GM21825 (cell line): ENCODE measurements around the gene CLEC4F.

Source experiments
- ATAC-seq: cut with Tn5 transposase; IDR thresholded peaks from one replicate; pipeline ENCODE4 v1.9.1; 2021; ENCODE audit warnings: mild to moderate bottlenecking, moderate library complexity; ENCODE audit not compliant: unreplicated experiment

Gene CLEC4F

GRCh38 chr2:70789304-70790135 lies 30.9 kb downstream of the CLEC4F start:
- no peak for ATAC-seq

DNA sequence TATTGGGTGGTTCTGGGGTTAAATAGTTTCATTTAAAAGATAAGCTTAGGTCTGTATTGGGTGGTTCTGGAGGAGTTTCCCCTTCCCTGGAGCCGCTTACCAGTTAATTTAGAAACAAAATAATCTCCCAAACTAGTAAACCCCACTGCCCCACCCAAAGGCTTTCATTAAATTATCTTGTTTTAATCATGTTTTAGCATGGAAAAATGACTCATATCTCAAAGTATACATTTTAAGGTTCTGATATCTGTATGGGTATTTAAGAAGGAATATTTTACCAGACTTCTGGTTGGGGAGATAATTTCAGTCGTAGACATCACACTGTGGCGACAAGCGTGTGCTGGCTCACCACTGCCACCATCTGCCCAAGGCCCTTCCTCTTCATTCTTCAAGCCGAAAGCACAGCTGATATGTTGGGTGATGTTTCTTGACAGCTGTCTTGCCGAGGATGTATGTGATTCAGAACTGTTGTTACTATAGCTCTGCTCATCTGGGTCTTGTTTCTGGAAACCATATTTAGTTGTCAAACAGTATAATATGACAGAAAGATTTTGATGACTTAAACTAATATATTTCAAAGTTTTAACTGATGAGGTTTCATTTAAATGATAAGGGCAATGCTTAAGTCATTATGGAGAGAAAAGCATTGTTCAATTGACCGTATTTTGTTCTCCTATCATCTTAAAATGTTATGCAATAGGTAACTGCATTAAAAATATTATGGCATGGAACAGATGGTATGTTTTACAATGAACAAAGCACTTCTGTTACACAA lies 35.1 kb downstream of the CLEC4F start:
- no peak for ATAC-seq

DNA sequence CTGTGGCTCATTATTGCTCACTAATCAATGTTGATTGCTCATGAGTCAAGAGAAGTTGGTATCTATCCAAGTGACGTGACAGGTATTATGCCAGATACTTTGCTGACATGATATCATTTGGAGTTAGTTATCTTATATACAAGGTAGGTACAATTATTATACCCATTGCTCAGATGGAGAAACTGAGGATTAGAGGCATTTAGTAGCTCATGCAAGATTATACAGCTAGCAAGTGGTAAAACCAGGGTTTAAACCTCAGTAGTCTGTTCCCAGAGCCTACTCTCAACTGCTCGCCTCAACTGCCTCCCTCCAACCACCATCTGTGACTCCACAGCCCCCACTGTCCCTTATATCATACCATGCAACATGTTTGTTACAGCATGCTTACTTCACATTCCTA lies 36.1 kb downstream of the CLEC4F start:
- no peak for ATAC-seq

DNA sequence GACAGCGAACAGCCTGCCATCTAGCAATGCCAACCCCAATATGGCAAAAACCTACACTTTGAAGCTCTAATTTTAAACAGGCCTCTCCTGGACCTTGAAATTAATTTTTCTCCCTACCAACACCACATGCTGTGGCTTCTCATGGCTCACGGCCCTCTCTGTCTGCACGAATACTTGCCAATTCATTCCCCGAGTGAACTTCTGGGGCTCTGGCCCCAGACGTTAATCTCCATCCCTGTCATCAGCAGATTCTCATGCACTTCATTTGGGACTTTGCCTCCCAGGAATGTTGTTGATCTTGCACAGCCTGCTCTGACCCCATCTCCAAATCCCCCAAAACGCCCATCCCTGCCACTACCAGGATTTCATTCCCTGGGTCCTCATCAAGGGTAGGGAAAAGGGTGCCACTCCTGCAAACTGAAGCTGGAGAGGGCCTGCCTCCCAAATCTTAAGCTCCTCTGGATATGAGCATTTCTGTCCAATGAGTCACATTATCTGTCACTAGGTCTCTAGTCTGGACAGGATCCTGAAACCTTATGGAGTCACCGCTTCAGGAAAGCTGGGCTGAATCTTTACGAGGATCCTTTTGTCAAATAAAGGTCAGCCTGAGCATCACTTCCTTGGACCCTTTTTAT lies 40.4 kb downstream of the CLEC4F start:
- no peak for ATAC-seq

GRCh38 chr2:70779491-70779890 lies 40.9 kb downstream of the CLEC4F start:
- ATAC-seq, result no peak

DNA sequence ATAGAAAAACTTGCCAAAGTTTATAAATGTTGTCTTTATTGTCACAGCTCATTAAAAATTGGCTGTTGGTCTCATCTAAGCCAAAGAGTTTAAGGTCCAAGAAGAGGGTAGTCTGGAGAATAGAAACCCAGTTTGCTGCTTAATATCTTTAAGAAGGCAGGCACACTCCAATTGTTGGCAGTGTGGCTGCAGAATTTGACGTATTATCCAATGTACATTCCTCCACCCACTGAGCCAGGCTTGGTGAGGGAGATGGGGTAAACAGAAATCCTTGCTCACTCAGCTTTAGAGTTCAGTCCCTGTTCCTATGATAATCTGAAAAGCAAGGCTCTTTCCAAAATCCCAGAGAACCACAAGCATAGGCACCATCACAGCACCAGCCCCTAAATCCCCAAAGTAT lies 41.7 kb downstream of the CLEC4F start:
- ATAC-seq, result no peak

GRCh38 chr2:70777450-70777849 lies 42.9 kb downstream of the CLEC4F start:
- no peak for ATAC-seq

GRCh38 chr2:70776266-70776665 lies 44.1 kb downstream of the CLEC4F start:
- no peak for ATAC-seq

DNA sequence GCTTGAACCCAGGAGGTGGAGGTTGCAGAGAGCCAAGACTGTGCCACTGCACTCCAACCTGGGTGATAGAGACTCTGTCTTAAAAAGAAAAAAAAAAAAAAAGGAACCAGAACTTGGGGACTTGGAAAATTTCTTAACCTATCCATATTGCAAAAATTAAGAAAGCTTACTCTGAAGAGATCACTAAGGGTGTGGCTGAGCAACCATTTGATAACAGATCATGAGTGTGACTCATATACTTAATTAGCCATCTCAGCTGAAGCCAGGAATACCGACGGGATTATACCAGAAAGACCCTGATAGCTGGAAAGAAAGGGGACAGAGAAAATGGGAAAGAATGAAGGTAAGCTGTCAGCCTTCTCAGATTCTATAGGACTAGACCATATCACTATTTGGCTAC lies 45.3 kb downstream of the CLEC4F start:
- no peak for ATAC-seq

GRCh38 chr2:70772486-70773155 lies 47.8 kb downstream of the CLEC4F start:
- ATAC-seq, result no peak

DNA sequence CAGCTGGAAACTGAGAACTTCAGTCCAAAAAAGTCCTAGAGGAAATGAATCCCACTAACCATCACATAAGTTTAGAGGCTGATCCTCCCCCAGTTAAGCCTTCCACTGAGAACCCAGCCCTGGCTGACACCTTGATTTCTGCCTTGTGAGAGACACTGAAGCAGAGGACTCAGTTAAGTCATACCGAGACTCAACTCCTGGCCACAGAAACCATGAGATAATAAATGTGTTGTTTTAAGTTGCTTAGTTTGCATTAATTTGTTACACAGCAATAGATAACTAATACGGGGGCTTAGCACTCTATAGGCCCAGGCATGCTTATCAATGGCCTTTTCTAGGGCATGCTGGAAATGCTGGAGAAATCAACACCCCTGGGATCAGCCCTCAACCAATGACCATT lies 49.0 kb downstream of the CLEC4F start:
- peak; percentile 48 for ATAC-seq

DNA sequence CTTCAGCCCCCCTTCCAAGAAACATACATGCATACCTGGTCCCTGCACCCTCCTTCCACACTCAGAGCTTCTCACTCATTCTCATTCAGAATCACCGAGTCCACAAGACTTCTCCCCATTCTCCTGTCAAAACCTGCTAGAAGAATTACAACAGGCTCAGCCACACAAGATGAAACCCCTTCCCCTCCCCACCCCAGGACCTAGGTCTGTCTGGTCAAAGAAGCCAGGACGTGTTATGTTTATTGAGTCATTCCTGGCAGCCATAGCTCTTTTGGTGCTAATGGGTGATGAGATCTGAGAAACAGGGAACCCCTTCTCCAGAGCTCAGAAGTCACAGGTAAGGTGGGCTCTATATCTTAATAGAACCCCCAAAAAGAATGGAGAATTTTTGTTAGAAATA lies 50.9 kb downstream of the CLEC4F start:
- ATAC-seq, result no peak

DNA sequence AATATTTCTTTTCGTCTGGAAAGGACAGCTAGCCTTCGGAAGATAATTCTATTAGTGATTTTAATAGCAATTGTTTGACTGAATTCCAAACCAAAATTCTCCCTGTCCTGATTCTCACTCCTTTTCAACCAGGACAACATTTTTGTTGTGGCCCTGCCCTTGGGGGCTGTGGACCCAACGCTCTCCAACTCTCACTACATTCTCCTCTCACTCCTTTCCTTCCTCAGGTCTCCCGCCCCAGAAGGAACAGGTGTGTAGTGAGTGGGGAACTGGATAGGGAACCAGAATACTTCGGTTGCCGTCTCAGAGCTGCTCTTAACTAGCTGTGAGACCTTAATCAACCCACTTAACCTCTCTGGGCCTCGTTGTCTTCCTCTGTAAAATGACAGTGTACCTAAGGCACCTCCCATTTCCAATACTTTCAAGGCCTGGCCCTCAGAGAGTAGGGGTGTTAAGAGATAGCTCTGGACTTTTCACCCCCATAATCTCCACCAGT lies 51.8 kb downstream of the CLEC4F start:
- ATAC-seq, result no peak

- ATAC-seq, result no peak
Observed at GRCh38 chr2:70767699-70768589, 52.5 kb downstream of the CLEC4F start, which contains the start of gene ADD2. Gene ADD2 (minus strand): TSS chr2:70768200. CDS start chr2:70706408, 61,792 bp downstream.

- ATAC-seq, result no peak
Observed at GRCh38 chr2:70767079-70767698, 53.2 kb downstream of the CLEC4F start.

DNA sequence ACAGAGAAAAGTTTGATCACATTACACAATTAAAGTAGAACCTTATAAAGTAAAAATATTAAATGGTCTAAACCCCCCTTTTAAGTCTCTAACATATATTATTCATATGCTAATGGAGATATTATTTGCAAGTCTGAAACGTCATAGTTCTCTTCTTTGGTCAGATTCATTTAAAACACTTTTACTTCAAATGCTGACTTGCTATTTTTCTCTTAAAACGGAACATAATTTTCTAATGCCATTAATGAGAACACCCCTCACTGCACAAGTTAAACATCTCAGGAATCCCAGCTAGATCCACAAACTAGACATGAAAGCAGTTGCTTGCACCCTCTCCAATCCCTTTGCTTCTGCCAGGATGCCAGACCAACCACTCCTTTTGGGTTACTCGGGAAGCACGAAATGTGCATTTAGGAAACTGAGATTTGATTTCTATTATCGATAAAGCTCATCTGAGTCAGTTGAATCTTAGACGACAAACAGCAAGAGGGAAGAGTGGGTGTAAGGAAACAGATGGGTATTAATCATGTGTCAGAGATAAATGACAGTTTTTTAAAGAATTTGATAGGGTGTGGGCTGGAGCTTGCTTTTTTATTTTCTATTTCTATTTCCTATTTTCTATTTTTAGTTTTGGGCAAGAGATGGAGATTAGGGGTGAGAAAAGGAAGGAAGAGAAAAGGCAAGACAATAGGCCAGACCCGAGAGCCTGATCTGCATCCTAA lies 53.9 kb downstream of the CLEC4F start:
- no peak for ATAC-seq

DNA sequence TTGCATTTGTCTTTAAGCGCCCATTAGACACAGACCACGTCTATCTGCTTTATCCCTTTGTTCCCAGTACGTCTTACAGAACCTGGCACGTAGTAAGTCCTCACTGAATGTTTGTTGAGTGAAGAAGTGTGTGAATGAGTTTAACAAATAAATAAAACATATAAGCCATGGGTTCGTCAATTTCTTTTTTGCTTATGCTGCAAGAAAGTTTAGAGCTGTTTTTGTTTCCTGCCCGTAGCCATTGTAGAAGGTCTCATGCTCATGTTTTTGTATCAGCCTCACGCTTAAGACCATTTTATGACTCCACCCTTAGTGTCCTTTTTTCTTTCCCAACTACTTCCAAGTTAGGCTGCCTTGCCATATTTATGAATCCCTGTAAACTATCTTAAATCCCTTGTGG lies 54.9 kb downstream of the CLEC4F start:
- ATAC-seq, result no peak

GRCh38 chr2:70759446-70759845 lies 61.0 kb downstream of the CLEC4F start:
- no peak for ATAC-seq
